NT2/D1 (cell line): ENCODE measurements around the gene KSR1.

Experiments used
- SUZ12 ChIP-seq: IDR thresholded peaks from 2 replicates; pipeline ENCODE4 v1.6.1; 2011; ENCODE audit not compliant: insufficient read length, insufficient read depth; ENCODE audit errors: extremely low read depth
- YY1 ChIP-seq: IDR thresholded peaks from 2 replicates; pipeline ENCODE4 v1.6.1; 2011; ENCODE audit not compliant: insufficient read length, insufficient read depth
- ZNF274 ChIP-seq: IDR thresholded peaks from 2 replicates; pipeline ENCODE4 v1.6.1; 2011; ENCODE audit warnings: mild to moderate bottlenecking, low read depth, low read length

DNA sequence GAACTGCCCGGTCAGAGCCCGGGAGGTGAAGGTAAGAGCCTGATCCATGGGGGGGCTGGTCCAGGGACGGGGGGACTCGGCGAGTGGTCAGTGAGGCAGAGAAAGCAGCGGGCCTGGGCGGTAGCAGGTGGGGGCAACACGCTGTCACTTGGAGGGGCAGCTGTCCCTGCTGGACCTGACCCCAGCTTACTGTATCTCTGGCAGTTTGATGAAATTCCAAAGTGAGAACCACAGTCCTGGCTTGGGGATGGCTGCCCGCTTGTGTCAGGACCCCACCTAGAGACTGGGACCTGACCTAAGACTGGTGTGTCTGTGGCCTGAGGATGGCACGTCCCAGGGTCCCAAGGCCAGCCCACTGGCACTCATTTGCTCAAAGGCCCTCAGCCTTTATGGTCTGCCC lies 35.1 kb upstream of the KSR1 start:
- TF ChIP-seq SUZ12: no peak
- TF ChIP-seq YY1: no peak
- TF ChIP-seq ZNF274: no peak
